Heart left ventricle (tissue), 16 donors: ENCODE measurements around the gene SBNO1. TPM values are rescaled to one million over a fixed set of nuclear protein-coding genes. Genes with fewer than 3 reads are reported as not detected.
"Not testable (repeated sequence)": the region's sequence is repeated elsewhere in the genome, so short reads cannot be mapped to it uniquely, and the experiment has no call there.

Experiments used
- ATAC-seq, 4 donors: fragments of 200-7000 bp; cut with Tn5 transposase; one replicate each; pipeline ENCODE4 v1.9.1; 2020 to 2022; ENCODE audit warnings: moderate library complexity in 4 of 4, mild to moderate bottlenecking in 3 of 4, moderate number of reproducible peaks in 1 of 4
- DNase-seq, 5 donors: peaks; one replicate each; pipeline ENCODE4 v3.0.0-alpha.2; 2020
- H3K27ac ChIP-seq, 12 donors: fragments of 200-600 bp; sonication (generic) in 4 of 12; one replicate each; pipeline versions ENCODE4 v1.5.0 to v1.8.0; 2016 to 2022; ENCODE audit warnings: mild to moderate bottlenecking in 2 of 12
- H3K27me3 ChIP-seq, 9 donors: fragments of 200-600 bp; sonication (generic) in 2 of 9; one replicate each; pipeline versions ENCODE4 v1.5.1 to v1.8.0; 2016 to 2022; ENCODE audit warnings: mild to moderate bottlenecking in 3 of 9
- H3K36me3 ChIP-seq, 9 donors: fragments of 200-600 bp; sonication (generic) in 2 of 9; one replicate each; pipeline versions ENCODE4 v1.5.0 to v1.8.0; 2018 to 2022; ENCODE audit warnings: mild to moderate bottlenecking in 2 of 9
- H3K4me1 ChIP-seq, 12 donors: fragments of 200-600 bp; sonication (generic) in 4 of 12; one replicate each; pipeline versions ENCODE4 v1.5.0 to v1.8.0; 2016 to 2022; ENCODE audit warnings: mild to moderate bottlenecking in 3 of 12
- H3K4me3 ChIP-seq, 12 donors: fragments of 200-600 bp; sonication (generic) in 4 of 12; one replicate each; pipeline versions ENCODE4 v1.5.0 to v1.8.0; 2017 to 2022; ENCODE audit warnings: mild to moderate bottlenecking in 9 of 12, moderate library complexity in 4 of 12
- H3K9me3 ChIP-seq, 12 donors: fragments of 200-600 bp; sonication (generic) in 4 of 12; one replicate each; pipeline versions ENCODE4 v1.5.0 to v1.8.0; 2016 to 2022; ENCODE audit warnings: mild to moderate bottlenecking in 1 of 12
- CTCF ChIP-seq, 12 donors: fragments of 200-600 bp; sonication (generic) in 4 of 12; IDR thresholded peaks; one replicate each; pipeline versions ENCODE4 v1.5.0 to v1.8.0; 2018 to 2022; ENCODE audit warnings: antibody characterized with exemption in 12 of 12, mild to moderate bottlenecking in 5 of 12
- POLR2A ChIP-seq, 2 donors: fragments of 450-650 bp; IDR thresholded peaks; one replicate each; pipeline ENCODE4 v1.6.1; 2017; ENCODE audit warnings: antibody characterized with exemption in 2 of 2, mild to moderate bottlenecking in 2 of 2, moderate library complexity in 2 of 2
- WGBS, 4 donors: extraction: QIAGEN DNeasy Blood & Tissue Kit in 2 of 4; methylation state at CpG; one replicate each; pipeline versions ENCODE4 v1.1.5 to v1.1.7; 2013 to 2018; 5-methylcytosine and 5-hydroxymethylcytosine counted together
- intact Hi-C, 10 donors: fragments of 100-400 bp; cut with DNase I; formaldehyde crosslinking; loops; one replicate each; pipeline versions ENCODE4 v1.11.1 to v1.14.2; 2022
- polyA plus RNA-seq, 2 donors: library from polyadenylated mRNA; stranded (reverse); fragments of 200-250 nt; gene quantifications; one replicate each; pipeline ENCODE4 v1.2.3, GENCODE V29; 2013
- total RNA-seq, 9 donors: library from RNA; depleted of rRNA in 2 of 9; stranded (reverse); fragments of >200 nt in 2 of 9; fragmentation: NEBNext Ultra II Directional in 3 of 9; extraction: Animal tissue kit (Norgen Biotek cat#: 25700) in 3 of 9; gene quantifications; one replicate each; pipeline versions ENCODE4 v1.1.0 to v1.2.4, GENCODE V29; 2016 to 2023
- donor health status: ischemic (EF 13 %, LVEDD 7.1; RV severe dilation, severe dysfunction).
- donor health status: healthy with polysubstance abuse.
- donor health status: DM: no; HTN: yes; CAD: no.
- donor health status: DM: no; HTN: no; CAD: no.
- donor health status: ischemic (EF 25% LVEDD 6.9; RV normal size, moderate dysfunction).
- donor health status: ischemic (EF 25% LVEDD 5.7; RV mildly dilated, moderate dysfunction).
- donor health status: healthy.
- donor health status: DM: yes; HTN: yes; CAD: no.
- donor health status: ischemic (EF 35%, LVEDD 5.7; RV mildly dilated, moderate dysfunction).
- donor health status: nonischemic (EF 11% LVEDD 7.7; RV severe dilation, severe dysfunction).
- donor health status: DM: yes; HTN: yes; CAD: no.
- donor health status: PGD.
- donor health status: ischemic (EF 29% LVEDD 5.4; RV normal size, mild dysfunction).
- donor health status: nonischemic (EF 23%, LVEDD 6.1; RV moderate dilation, normal function).

Gene SBNO1
- total and polyA plus RNA-seq, 11 donors: 6.3 to 33.8 (median 25.4) TPM

- no peaks in the 10 kb centered on the region for H3K9me3 ChIP-seq
- peaks cover 0 to 30% (median 28%) of the 10 kb centered on the region in 9 donors for H3K36me3 ChIP-seq
- H3K27me3 ChIP-seq: no peaks in the 10 kb centered on the region
- H3K27ac ChIP-seq: peak overlapping the region; percentile 47 to 98 (median 93)
- H3K4me1 ChIP-seq: peaks cover 0 to 59% (median 42%) of the 10 kb centered on the region in 12 donors
- WGBS, 4 donors: 0 to 1% (median 1%) methylated on average over 7 to 52 of the region's 52 CpGs
- intact Hi-C loops: loop anchor here in 7 of 10 donors (1.0 to 10.0 kb wide), 9 partner anchors 23 to 194 kb away; partner anchors contain the start of genes SNRNP35 (in 2 of the 7), RILPL1 (in 1 of the 7), RILPL2 (in 1 of the 7) and SBNO1 (in 1 of the 7)
- peak overlapping the region; percentile 25 to 88 (median 62) for H3K4me3 ChIP-seq
- TF ChIP-seq CTCF (IDR thresholded peaks at IDR 0.05): peak in 9 of 12 donors; percentile 9 to 56 (median 39)
- no peak for TF ChIP-seq POLR2A (IDR thresholded peaks at IDR 0.05)
- peak; percentile 86 to 91 (median 88) for DNase-seq
- peak; percentile 39 to 75 (median 62) for ATAC-seq
Observed at GRCh38 chr12:123388177-123388950, 23.7 kb upstream of the SBNO1 start.

- Histone ChIP-seq H3K27ac (peak overlapping the region; percentile 47 to 98 (median 93)), H3K4me3 (peak overlapping the region in 11 of 12 donors; percentile 25 to 88 (median 63)), H3K27me3 (no peaks in the 10 kb centered on the region), H3K9me3 (no peaks in the 10 kb centered on the region), H3K36me3 (peaks cover 0 to 22% (median 21%) of the 10 kb centered on the region in 9 donors), H3K4me1 (peaks cover 0 to 63% (median 43%) of the 10 kb centered on the region in 12 donors)
- TF ChIP-seq CTCF (IDR thresholded peaks at IDR 0.05) (no peak), POLR2A (IDR thresholded peaks at IDR 0.05) (no peak)
- intact Hi-C loops: loop anchor here in 7 of 10 donors (1.0 to 10.0 kb wide), 9 partner anchors 22 to 195 kb away; partner anchors contain the start of genes SNRNP35 (in 2 of the 7), RILPL1 (in 1 of the 7), RILPL2 (in 1 of the 7) and SBNO1 (in 1 of the 7)
- no peak for ATAC-seq
- 48 to 71% (median 53%) methylated on average over 8 of the region's 8 CpGs for WGBS, 4 donors
- DNase-seq: no peak
Observed at GRCh38 chr12:123387508-123388176, 23.0 kb upstream of the SBNO1 start.

GRCh38 chr12:123385536-123385935 lies 20.9 kb upstream of the SBNO1 start:
- not testable (repeated sequence) for ATAC-seq, H3K36me3 ChIP-seq, DNase-seq, H3K9me3 ChIP-seq, H3K27ac ChIP-seq, H3K27me3 ChIP-seq
- 91 to 95% (median 94%) methylated on average over 9 of the region's 9 CpGs for WGBS, 4 donors
- peaks cover 0 to 42% (median 28%) of the 10 kb centered on the region in 12 donors for H3K4me1 ChIP-seq
- intact Hi-C loops: loop anchor here in 5 of 10 donors (5.0 to 10.0 kb wide), 6 partner anchors 49 to 197 kb away; partner anchors contain the start of genes SNRNP35 (in 2 of the 5), RILPL1 (in 1 of the 5), RILPL2 (in 1 of the 5) and TMED2 (in 1 of the 5)
- peak overlapping the region in 2 of 12 donors; percentile 80 to 82 for H3K4me3 ChIP-seq

- DNase-seq (no peak), ATAC-seq (no peak)
- Histone ChIP-seq H3K4me1 (peaks cover 0 to 36% (median 22%) of the 10 kb centered on the region in 12 donors), H3K36me3 (no peaks in the 10 kb centered on the region), H3K4me3 (peak overlapping the region in 10 of 12 donors; percentile 62 to 94 (median 84)), H3K9me3 (no peaks in the 10 kb centered on the region), H3K27ac (peak overlapping the region in 6 of 12 donors; percentile 66 to 84 (median 74)), H3K27me3 (no peaks in the 10 kb centered on the region)
- intact Hi-C loops: loop anchor here in 5 of 10 donors (5.0 to 10.0 kb wide), 6 partner anchors 50 to 197 kb away; partner anchors contain the start of genes SNRNP35 (in 2 of the 5), RILPL1 (in 1 of the 5), RILPL2 (in 1 of the 5) and TMED2 (in 1 of the 5)
- no peak for TF ChIP-seq POLR2A (IDR thresholded peaks at IDR 0.05)
- no peak for TF ChIP-seq CTCF (IDR thresholded peaks at IDR 0.05)
- 0 to 8% (median 4%) methylated on average over 1 of the region's 1 CpG for WGBS, 4 donors
Observed at GRCh38 chr12:123384994-123385376, 20.3 kb upstream of the SBNO1 start.
